ENCODE data around the gene PPFIBP2.
A peak's percentile ranks its signal among the peaks of the same experiment; 100 is the strongest.

Gene PPFIBP2

DNA sequence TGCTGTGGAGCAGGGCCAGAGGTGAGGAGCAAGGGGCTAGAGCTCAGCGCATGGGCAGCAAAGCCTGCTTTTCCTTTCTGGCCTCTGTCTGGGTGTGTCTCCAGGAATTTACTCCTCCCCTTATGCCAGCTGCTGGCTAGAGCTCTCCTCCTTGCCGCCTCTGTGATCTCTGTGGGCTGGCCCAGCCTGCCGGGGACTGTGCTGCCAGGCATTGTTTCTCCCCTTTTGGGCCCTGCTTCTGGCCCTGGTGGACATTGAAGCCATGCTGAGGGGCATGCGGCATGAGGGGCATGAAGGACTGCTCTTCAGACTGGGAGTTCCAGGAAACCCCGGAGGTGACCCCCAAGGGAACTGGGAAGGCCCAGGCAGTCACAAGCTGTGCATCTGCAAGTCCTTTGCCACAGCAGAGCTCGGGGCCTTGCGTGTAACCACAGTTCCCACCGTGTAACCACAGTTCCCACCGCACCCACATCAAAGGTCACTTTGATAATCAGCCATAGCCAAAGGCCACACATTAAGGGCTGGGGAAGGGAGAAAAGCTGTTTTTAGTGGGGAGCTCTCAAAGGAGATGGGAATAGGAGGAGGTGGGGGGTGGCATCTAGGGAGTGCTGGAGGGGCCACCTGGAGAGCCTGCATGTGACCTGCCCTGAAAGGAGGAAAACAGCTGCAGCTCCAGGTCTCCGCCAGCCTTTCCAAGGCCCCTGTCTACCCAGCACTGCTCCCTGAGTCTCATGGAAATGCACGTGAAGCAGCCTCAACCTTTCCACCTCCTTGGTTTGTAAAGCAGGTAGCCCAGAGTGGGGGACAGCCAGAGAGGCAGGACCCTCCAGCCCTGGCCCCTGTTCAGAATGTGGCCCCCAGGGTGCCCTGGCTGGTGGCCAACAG is 62.3 kb downstream of the PPFIBP2 start:
- H3K4me3 ChIP-seq (ENCODE audit: low read length): no peak overlapping the region
- TF ChIP-seq CTCF (conservative IDR thresholded peaks at IDR 0.05; ENCODE audit: low read depth, low read length): no peak
- DNase-seq (ENCODE audit: low read depth): no peak

DNA sequence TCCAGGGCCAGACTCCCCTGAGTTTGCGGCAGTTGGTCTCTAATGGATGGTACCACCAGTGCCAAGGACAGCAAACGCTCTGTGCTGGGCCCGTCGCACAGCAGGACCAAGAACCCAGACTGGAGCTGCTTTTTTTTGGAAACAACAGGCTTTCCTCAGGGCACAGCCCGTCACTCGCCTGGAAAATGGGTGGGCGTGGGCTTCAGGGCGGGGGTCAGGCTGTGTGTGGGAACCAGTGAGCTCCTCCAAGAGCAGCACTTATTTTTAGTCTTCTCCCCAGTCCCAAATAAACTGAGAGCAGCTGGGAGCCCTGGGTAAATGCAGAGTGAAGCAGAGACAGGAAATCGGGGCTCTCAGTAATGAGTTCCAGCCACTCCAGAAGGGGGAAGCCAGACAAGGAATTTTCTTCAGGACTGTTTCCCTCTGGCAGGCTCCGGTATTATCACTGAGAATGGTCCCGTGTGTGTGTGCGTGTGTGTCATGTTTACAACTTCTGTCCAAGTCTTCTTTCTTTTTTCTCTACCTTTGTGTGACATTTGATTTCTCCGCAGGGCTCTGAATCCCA is 63.0 kb downstream of the PPFIBP2 start:
- peak overlapping the region; percentile 36 for H3K4me3 ChIP-seq (ENCODE audit: low read length)
- no peak for DNase-seq (ENCODE audit: low read depth)
- no peak for TF ChIP-seq CTCF (conservative IDR thresholded peaks at IDR 0.05; ENCODE audit: low read depth, low read length)

- peak; percentile 17 for TF ChIP-seq CTCF (conservative IDR thresholded peaks at IDR 0.05; ENCODE audit: low read depth, low read length)
- peak overlapping the region; percentile 36 for H3K4me3 ChIP-seq (ENCODE audit: low read length)
- no peak for DNase-seq (ENCODE audit: low read depth)
Observed at GRCh38 chr11:7577291-7578190, 63.7 kb downstream of the PPFIBP2 start.

DNA sequence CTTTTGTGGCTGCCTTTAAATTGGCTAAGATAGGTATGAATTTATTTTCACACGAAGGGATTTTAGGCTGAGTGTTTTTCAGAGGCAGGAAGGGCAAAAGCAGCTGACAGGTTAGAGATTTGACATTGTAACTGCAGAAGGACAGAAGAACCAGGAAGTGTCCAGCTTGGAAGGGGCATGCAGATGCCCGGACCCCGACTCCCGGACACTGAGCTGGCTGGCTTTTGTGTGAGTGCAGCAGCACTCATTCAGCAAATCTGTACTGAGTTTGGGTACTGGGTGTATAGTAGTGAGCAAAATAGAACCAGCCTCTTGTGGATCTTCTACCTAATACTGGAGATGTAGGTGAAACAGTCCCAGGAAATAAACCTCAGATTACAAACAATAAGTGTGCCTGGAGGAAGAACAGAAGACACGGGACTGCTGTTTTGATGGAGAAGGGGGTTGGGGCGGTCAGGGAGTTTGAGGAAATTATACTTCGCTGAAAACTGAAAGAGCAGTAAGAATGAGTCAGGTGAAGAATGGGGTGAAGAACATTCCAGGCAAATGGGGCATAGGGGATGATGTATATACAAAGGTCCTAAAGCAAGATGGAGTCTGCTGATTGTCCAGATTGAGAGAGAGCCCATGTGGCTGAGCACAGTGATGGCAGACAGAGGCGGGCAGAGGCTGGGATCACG is 64.6 kb downstream of the PPFIBP2 start:
- no peak for TF ChIP-seq CTCF (conservative IDR thresholded peaks at IDR 0.05; ENCODE audit: low read depth, low read length)
- H3K4me3 ChIP-seq (ENCODE audit: low read length): peak overlapping the region; percentile 36
- DNase-seq (ENCODE audit: low read depth): no peak

DNA sequence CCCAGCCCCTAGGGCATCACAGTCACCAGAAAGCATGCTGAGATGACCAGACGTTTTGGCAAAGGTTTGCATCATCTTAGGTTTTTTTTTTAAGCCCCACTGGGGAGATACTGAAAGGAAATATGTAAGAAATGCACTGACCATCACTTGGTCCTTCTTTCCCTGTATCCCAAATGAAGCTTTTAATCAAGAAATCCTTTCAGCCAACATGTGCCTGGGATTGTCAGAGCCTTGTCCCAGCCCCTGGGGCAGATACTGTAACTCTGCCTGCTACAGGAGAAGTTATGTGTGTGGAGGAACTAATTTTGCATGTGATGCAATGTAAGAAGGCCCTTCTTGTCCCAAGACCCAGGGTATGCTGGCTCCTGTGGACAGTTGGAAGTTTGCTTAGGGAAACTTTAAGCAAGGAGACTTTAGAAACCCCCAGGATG is 65.6 kb downstream of the PPFIBP2 start:
- TF ChIP-seq CTCF (conservative IDR thresholded peaks at IDR 0.05; ENCODE audit: low read depth, low read length): no peak
- H3K4me3 ChIP-seq (ENCODE audit: low read length): peak overlapping the region; percentile 36
- no peak for DNase-seq (ENCODE audit: low read depth)

DNA sequence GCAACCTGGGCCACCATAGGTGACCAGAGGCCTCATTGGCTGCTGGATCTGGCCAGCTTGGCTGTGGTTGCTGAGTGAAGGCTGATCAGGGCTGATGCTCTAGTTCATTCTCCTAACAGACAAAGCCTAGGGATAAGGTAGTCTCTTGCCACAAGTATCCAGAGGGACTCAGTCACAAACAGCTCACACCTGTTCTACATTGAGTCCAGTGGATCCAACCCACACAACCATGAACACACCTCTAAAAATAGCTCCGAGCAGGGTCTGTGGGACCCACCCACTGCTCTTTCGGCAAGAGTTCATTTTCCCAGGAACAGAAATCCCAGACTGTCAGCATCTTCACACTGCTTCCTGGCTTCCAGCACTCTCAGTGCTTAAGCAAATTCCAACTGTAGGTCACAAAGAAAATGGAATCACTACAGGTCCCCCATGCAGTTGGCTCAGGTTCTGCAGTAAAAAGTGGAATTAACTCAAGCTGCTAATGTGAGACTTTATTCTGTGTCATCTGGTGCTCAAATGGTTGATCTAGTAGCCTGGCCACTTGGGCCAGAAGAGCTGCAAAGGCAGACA is 67.3 kb downstream of the PPFIBP2 start:
- TF ChIP-seq CTCF (conservative IDR thresholded peaks at IDR 0.05; ENCODE audit: low read depth, low read length): no peak
- no peak for DNase-seq (ENCODE audit: low read depth)
- no peak overlapping the region for H3K4me3 ChIP-seq (ENCODE audit: low read length)
